NB4 (cell line): ENCODE data around the gene SCLT1.

Experiments
- CTCF ChIP-seq: IDR thresholded peaks from one replicate; pipeline ENCODE4 v1.5.1; 2012; ENCODE audit warnings: low read depth, low read length
- MAX ChIP-seq: IDR thresholded peaks from 2 replicates; pipeline ENCODE4 v1.6.1; 2011; ENCODE audit warnings: low read depth, low read length
- MYC ChIP-seq: IDR thresholded peaks from 2 replicates; pipeline ENCODE4 v1.6.1; 2011; ENCODE audit warnings: low read depth, low read length
- POLR2A ChIP-seq: IDR thresholded peaks from 2 replicates; pipeline ENCODE4 v1.6.1; 2011; ENCODE audit warnings: mild to moderate bottlenecking; ENCODE audit not compliant: insufficient read length; ENCODE audit errors: extremely low read depth

GRCh38 chr4:129093191-129093920, at the start of gene SCLT1:
- TF ChIP-seq CTCF (no peak), POLR2A (peak; percentile 89), MYC (peak; percentile 14; the same call in 1 of the 2 replicates), MAX (peak; percentile 64)
